Kidney epithelial cell (primary cell): ENCODE results near the gene YIF1A. TPM values are rescaled to one million over a fixed set of nuclear protein-coding genes. Genes with fewer than 3 reads are reported as not detected.

Experiments
- DNase-seq: peaks from one replicate; pipeline ENCODE4 v3.0.0-alpha.2; 2010; ENCODE audit warnings: low read depth
- H3K27me3 ChIP-seq: 2 replicates; pipeline ENCODE4 v1.6.0; 2011; ENCODE audit warnings: low read length; ENCODE audit not compliant: control insufficient read depth, insufficient read depth
- H3K36me3 ChIP-seq: 2 replicates; pipeline ENCODE4 v1.5.1; 2011; ENCODE audit warnings: low read length; ENCODE audit not compliant: control insufficient read depth, insufficient read depth
- H3K4me3 ChIP-seq: 2 replicates; pipeline ENCODE4 v1.5.1; 2011; ENCODE audit warnings: low read depth, mild to moderate bottlenecking, control low read depth, low read length
- CTCF ChIP-seq: IDR thresholded peaks from 2 replicates; pipeline ENCODE4 v1.5.1; 2011; ENCODE audit warnings: mild to moderate bottlenecking, moderate library complexity, low read length, control low read depth, inconsistent platforms; ENCODE audit not compliant: insufficient read depth, poor library complexity, severe bottlenecking
- total RNA-seq: library from RNA; depleted of rRNA; stranded (reverse); fragments of >200 nt; gene quantifications from 2 replicates; pipeline ENCODE4 v1.2.3, GENCODE V29; 2015

Gene YIF1A
- total RNA-seq, 1 donor from 2014 or later: 104 TPM

- no peak for TF ChIP-seq CTCF
- H3K4me3 ChIP-seq: no peak overlapping the region
- H3K36me3 ChIP-seq: no peaks in the 10 kb centered on the region
- no peak for DNase-seq
- no peaks in the 10 kb centered on the region for H3K27me3 ChIP-seq
These were observed 37.5 kb upstream of the YIF1A start for GRCh38 chr11:66326261-66327111.

- no peak overlapping the region for H3K4me3 ChIP-seq
- no peak for TF ChIP-seq CTCF
- DNase-seq: no peak
- H3K36me3 ChIP-seq: no peaks in the 10 kb centered on the region
- H3K27me3 ChIP-seq: no peaks in the 10 kb centered on the region
These were observed 36.3 kb upstream of the YIF1A start for GRCh38 chr11:66325263-66325671.

GRCh38 chr11:66324664-66325063, 35.7 kb upstream of the YIF1A start:
- no peak for DNase-seq
- Histone ChIP-seq H3K4me3 (no peak overlapping the region), H3K27me3 (no peaks in the 10 kb centered on the region), H3K36me3 (no peaks in the 10 kb centered on the region)
- TF ChIP-seq CTCF: no peak

- no peak overlapping the region for H3K4me3 ChIP-seq
- H3K36me3 ChIP-seq: no peaks in the 10 kb centered on the region
- H3K27me3 ChIP-seq: no peaks in the 10 kb centered on the region
- no peak for TF ChIP-seq CTCF
- DNase-seq: no peak
These were observed 34.7 kb upstream of the YIF1A start for GRCh38 chr11:66323684-66324083.

GRCh38 chr11:66322732-66323427, 33.9 kb upstream of the YIF1A start:
- Histone ChIP-seq H3K36me3 (no peaks in the 10 kb centered on the region), H3K27me3 (no peaks in the 10 kb centered on the region), H3K4me3 (no peak overlapping the region)
- TF ChIP-seq CTCF: no peak
- no peak for DNase-seq
